Stimulated activated CD8-positive, alpha-beta memory T cell treated with anti-CD3 and anti-CD28 coated beads, Interleukin-12 subunit alpha, Interleukin-12 subunit beta, amount 100 ng/mL, for 4 hours (primary cell): ENCODE data around the gene USE1.

Source experiments
- DNase-seq: peaks from one replicate; pipeline ENCODE4 v3.0.0-alpha.2; 2020; ENCODE audit warnings: low read depth

USE1 gene

DNA sequence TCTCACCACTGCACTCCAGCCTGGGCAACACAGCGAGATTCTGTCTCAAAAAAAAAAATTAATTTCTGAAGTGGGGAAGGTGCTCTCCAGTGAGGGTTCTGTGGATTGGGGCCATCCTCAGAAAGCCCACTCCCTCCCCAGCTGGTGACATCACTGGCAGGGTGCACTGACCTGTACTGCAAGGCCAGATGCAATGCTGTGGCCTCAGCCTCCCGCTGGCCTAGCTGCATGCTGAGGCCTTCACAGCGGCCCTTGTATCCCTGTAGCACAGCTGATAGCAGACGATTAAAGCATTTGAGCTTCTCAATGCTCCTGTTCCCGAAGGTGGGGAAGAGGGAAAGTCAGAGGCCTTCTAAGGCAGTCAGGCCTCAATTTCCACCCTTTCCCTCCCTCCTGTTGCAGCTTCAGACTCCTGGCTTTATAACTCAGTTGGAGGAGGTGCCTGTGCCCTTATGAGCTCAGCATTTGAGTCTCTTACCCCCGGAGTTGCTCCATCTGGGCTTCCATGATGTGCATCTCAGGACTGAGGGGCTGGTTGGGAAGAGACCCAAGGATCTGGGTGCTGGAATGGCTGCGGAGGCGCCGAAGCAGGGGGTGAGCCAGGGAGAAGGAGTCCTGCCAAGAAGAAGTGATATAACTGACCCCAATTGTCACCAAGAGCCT, 44.1 kb downstream of the USE1 start:
- no peak for DNase-seq

DNA sequence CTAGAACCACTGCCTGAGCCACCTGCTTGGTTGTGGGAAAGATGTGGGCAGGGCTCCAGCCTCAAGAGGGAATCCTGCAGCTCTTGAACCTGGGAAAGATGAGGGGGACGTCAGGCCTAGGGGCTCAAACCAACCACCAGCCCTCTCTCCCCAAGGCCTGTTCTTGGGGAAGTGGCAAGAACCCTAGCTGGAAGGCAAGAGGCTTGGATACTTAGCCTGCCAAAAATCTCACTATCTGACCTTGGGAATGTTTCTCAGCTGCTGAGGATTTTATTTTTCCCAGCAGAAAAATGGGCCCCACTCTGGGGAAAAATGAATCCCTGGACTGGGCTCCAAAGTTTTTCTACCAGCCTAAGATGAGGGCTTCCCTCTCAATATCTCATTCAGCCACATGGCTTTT, 44.8 kb downstream of the USE1 start:
- DNase-seq, result no peak

DNA sequence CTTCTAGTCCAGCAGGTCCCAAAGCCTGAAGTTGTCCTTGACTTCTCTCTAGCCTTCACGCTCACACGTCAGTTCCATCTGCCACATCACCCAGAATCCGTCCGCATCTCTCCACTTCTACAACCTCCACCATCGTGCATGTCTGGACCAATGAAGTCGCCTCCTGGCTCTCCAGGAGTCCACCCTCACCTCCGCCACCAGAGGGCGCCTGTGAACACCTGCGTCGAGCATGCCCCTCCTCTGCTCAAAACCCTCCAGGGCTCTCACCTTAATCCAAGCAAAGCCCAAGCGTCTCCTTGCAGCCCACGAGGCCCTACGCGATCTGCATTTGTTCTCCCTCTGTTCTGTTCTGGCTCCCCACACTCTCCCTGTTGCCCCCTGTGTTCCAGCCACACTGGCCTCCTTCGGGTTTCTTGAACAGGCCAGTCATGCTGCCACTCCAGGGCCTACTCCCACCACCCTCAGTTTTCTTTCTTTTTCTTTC, 45.7 kb downstream of the USE1 start:
- DNase-seq, result peak; percentile 68

DNA sequence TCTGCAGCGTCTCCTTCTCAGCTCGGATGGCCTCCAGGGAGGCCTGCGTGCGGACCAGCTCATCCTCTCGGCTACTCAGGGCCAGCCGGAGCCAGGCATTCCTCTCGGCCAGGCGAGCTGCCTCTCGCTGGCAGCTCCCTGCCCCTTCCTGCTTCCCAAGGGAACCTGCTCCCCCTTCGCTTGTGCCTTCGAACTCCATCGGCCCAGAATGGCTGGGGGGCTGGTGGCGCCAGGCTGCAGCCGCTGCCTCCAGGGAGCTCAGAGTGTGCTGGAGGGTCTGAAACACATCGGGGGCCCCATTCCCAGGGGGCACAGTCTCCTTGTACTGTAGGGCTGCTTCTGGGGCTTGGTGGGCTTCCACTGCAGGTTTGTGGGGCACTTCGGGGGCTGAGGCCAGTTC, 47.4 kb downstream of the USE1 start:
- no peak for DNase-seq

DNA sequence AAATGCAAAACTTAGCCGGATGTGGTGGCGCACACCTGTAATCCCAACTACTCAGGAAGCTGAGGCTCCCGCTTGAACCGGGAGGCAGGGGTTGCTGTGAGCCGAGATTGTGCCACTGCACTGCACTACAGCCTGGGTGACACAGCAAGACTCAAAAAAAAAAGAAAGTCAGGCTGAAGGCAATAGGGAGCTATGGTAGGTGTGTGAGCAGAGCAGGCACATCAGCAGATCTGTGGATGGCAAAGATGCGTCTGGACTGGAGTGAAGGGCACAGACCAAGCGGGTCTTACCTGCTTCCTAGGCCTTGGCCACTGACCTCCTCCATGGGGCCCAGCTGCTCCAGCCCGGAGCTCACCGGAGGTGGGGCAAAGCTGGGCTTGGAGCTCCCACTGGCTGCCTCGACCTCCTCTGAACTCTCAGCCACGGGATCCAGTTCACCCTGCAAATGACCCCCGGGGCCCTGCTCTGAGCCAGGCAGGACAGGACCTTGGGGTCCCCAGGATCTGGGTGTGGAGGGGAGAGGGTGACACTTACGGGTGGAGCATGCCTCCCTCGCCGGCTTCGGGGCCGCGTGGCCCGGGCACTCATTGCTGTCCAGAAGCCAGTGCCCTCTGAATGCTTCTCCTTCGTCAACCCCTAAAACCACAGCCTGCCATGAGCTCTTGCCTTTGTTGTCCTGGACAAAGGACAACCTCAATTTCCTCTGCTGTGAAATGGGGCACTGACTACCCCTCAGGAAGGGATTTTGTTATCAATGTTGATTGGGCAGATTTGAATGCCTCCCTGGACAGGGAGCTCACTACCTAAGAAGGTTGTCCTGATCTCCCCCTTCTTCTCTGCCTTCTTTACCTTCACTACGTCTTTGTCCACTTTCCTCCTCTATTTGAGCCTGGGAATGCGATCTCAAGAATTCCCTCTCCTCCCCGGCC, 48.8 kb downstream of the USE1 start:
- DNase-seq, result no peak

DNA sequence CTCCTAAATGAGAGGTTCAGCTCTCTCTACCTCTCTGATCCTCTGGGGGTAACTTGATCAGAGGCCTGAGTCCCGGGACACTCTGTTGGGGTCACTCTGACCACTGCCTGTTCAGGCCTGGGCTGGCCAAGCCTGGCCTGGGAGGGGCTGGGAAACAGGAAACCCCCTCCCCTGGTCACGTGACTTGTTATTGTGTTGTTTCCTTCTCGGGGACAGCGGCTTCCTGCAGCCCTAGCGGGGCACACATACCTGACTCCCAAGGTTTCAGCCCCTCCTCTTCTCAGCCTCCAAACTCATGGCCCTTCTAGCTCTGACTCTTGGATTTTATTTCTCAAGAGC, 49.5 kb downstream of the USE1 start, which contains the start of gene USHBP1:
Gene USHBP1, minus strand, starts transcription at position 105 of the 339 bp plus-strand sequence. CDS start 446 bp downstream, outside the sequence.
- DNase-seq, result no peak

DNA sequence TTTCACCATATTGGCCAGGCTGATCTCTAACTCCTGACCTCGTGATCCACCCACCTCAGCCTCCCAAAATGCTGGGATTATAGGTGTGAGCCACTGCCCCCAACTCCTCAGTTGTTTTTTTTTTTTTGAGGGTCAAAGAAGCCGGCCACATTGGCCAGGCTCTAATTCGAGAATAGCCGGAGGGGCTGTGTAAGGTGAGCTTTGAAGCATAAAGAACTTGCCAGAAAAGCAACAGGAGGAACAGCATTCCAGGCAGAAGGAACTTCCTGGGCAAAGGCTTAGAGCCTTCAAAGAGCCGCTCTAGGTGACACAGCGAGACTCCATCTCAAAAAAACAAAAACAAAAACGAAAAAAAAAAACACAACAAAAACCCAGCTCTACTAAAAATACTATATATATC, 50.9 kb downstream of the USE1 start:
- no peak for DNase-seq

DNA sequence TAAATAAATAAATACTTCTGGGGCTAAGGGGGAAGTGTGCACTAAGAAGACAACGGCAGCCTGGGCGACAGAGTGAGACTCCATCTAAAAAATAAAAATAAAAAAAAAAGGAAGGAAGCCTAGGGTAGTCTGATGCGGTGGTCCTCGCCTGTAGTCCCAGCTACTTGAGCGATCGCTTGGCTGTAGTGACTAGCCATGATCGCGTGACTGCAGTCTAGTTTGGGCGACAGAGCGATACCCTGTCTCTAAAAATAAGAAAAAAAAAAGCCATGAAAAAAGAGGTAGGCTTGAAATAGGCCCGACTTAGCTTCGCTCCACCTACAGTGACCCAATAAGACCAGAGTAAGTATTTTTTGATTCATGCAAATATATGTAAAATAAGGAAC, 51.4 kb downstream of the USE1 start:
- no peak for DNase-seq

DNA sequence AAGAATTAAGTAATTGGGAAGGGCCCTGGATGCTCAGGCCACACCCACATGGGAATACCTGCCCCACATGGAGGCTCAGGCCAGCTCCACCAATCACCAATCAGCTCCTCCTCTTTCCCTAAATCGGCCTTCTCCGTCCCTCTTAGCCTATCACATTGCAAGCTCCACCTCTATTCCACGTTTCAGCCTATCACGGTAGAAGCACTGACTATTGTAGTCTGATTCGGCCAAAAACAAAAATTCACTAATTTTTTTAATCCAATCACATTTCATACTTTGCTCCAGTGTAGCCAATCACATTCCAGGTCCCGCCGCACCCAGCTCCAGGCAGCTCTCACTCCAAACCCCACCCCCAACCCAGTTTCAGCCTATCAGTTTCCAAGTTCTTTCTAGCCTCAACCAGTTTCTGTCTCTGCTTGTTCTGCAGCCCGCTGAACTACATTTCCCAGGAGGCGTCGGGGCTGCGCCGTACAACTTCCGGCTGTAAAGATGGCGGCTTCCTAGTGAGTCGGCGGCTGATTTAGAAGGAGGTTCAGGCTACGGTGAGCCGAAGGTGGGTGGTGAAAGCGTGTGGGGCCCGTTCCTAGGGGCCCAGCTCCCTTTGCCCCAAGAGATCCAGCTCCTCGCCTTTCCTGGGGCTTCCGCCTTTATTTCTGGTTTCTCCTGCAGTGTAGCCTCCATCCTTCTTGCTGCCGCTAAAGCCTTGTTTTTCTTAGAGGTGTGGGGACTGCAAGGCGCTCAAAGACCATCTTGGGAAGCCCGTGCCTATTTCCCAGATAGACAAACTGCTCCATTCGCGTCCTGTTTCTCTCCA, 52.0 kb downstream of the USE1 start, which contains the start of gene BABAM1:
Gene BABAM1, plus strand, starts transcription at position 469 of the 814 bp plus-strand sequence. CDS start 1,364 bp downstream, outside the sequence.
- peak; percentile 80 for DNase-seq

DNA sequence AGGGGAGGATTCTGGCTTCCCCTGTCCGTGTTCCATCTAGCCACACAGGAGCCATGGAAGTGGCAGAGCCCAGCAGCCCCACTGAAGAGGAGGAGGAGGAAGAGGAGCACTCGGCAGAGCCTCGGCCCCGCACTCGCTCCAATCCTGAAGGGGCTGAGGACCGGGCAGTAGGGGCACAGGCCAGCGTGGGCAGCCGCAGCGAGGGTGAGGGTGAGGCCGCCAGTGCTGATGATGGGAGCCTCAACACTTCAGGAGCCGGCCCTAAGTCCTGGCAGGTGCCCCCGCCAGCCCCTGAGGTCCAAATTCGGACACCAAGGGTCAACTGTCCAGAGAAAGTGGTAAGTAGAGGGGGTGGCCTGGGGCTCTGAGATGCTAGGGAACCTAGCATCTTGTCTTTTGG, 53.6 kb downstream of the USE1 start:
- DNase-seq, result no peak
